ENCODE measurements around the gene ERLEC1. TPM values are rescaled to one million over a fixed set of nuclear protein-coding genes. Genes with fewer than 3 reads are reported as not detected.
"Not testable (repeated sequence)": the region's sequence is repeated elsewhere in the genome, so short reads cannot be mapped to it uniquely, and the experiment has no call there.

The ERLEC1 gene
- total RNA-seq, 2 experiments from 2014 or later: 22.2 to 22.8 TPM

GRCh38 chr2:53793261-53793660, 6.4 kb downstream of the ERLEC1 start:
- POLR2A ChIA-PET: no interaction called here
- DNase-seq (no peak), ATAC-seq (ENCODE audit: low read depth) (no peak)
- Mint-ChIP-seq H3K4me3 (no peak overlapping the region), H3K4me1 (peaks cover 6% of the 10 kb centered on the region), H3K27ac (no peak overlapping the region), H3K9me3 (no peaks in the 10 kb centered on the region), H3K36me3 (peaks cover 4% of the 10 kb centered on the region), H3K27me3 (no peaks in the 10 kb centered on the region)

- POLR2A ChIA-PET: no interaction called here
- peaks cover 5% of the 10 kb centered on the region for H3K4me1 Mint-ChIP-seq
- no peak for ATAC-seq (ENCODE audit: low read depth)
- peaks cover 5% of the 10 kb centered on the region for H3K36me3 Mint-ChIP-seq
- H3K4me3 Mint-ChIP-seq: no peak overlapping the region
- no peaks in the 10 kb centered on the region for H3K9me3 Mint-ChIP-seq
- H3K27me3 Mint-ChIP-seq: no peaks in the 10 kb centered on the region
- no peak for DNase-seq
- H3K27ac Mint-ChIP-seq: no peak overlapping the region
These were observed 7.0 kb downstream of the ERLEC1 start for GRCh38 chr2:53793821-53794220.

- no peak for ATAC-seq (ENCODE audit: low read depth)
- Mint-ChIP-seq H3K36me3 (peaks cover 14% of the 10 kb centered on the region), H3K27ac (no peak overlapping the region), H3K27me3 (no peaks in the 10 kb centered on the region), H3K4me1 (peaks cover 10% of the 10 kb centered on the region), H3K9me3 (no peaks in the 10 kb centered on the region), H3K4me3 (no peak overlapping the region)
- DNase-seq: no peak
- POLR2A ChIA-PET: no interaction called here
These were observed 14.7 kb downstream of the ERLEC1 start for GRCh38 chr2:53801547-53801946.

GRCh38 chr2:53802617-53803151, 15.8 kb downstream of the ERLEC1 start:
- no peaks in the 10 kb centered on the region for H3K27me3 Mint-ChIP-seq
- H3K27ac Mint-ChIP-seq: no peak overlapping the region
- POLR2A ChIA-PET: no interaction called here
- no peaks in the 10 kb centered on the region for H3K9me3 Mint-ChIP-seq
- H3K4me3 Mint-ChIP-seq: no peak overlapping the region
- ATAC-seq (ENCODE audit: low read depth): no peak
- H3K4me1 Mint-ChIP-seq: peaks cover 10% of the 10 kb centered on the region
- H3K36me3 Mint-ChIP-seq: peaks cover 15% of the 10 kb centered on the region
- no peak for DNase-seq

- Mint-ChIP-seq H3K9me3 (no peaks in the 10 kb centered on the region), H3K27me3 (no peaks in the 10 kb centered on the region), H3K27ac (no peak overlapping the region), H3K4me3 (no peak overlapping the region), H3K36me3 (peaks cover 22% of the 10 kb centered on the region), H3K4me1 (no peaks in the 10 kb centered on the region)
- DNase-seq (no peak), ATAC-seq (ENCODE audit: low read depth) (no peak)
- POLR2A ChIA-PET: no interaction called here
These were observed 24.8 kb downstream of the ERLEC1 start for GRCh38 chr2:53811601-53812000.

- H3K27me3 Mint-ChIP-seq: no peaks in the 10 kb centered on the region
- no peak for ATAC-seq (ENCODE audit: low read depth)
These were observed 26.3 kb downstream of the ERLEC1 start for GRCh38 chr2:53813151-53813550.

GRCh38 chr2:53818854-53819435, 32.1 kb downstream of the ERLEC1 start:
- POLR2A ChIA-PET: no interaction called here
- ATAC-seq (ENCODE audit: low read depth) (no peak), DNase-seq (no peak)
- H3K4me3 Mint-ChIP-seq: no peak overlapping the region
- H3K9me3 Mint-ChIP-seq: no peaks in the 10 kb centered on the region
- peaks cover 13% of the 10 kb centered on the region for H3K36me3 Mint-ChIP-seq
- H3K4me1 Mint-ChIP-seq: no peaks in the 10 kb centered on the region
- H3K27me3 Mint-ChIP-seq: no peaks in the 10 kb centered on the region
- no peak overlapping the region for H3K27ac Mint-ChIP-seq

More at GRCh38 chr2:53813151-53813550, 26.3 kb downstream of the ERLEC1 start:
- Mint-ChIP-seq H3K4me1 (no peaks in the 10 kb centered on the region), H3K27ac (no peak overlapping the region), H3K36me3 (peaks cover 25% of the 10 kb centered on the region), H3K9me3 (no peaks in the 10 kb centered on the region), H3K4me3 (no peak overlapping the region)
- POLR2A ChIA-PET: no interaction called here
- DNase-seq: no peak

GRCh38 chr2:53819634-53820033, 32.8 kb downstream of the ERLEC1 start:
- POLR2A ChIA-PET: no interaction called here
- H3K4me1 Mint-ChIP-seq: no peaks in the 10 kb centered on the region
- H3K9me3 Mint-ChIP-seq: no peaks in the 10 kb centered on the region
- no peak overlapping the region for H3K4me3 Mint-ChIP-seq
- H3K27me3 Mint-ChIP-seq: no peaks in the 10 kb centered on the region
- peaks cover 13% of the 10 kb centered on the region for H3K36me3 Mint-ChIP-seq
- DNase-seq (no peak), ATAC-seq (ENCODE audit: low read depth) (no peak)
- no peak overlapping the region for H3K27ac Mint-ChIP-seq

GRCh38 chr2:53820048-53820447, 33.2 kb downstream of the ERLEC1 start:
- H3K4me3 Mint-ChIP-seq: no peak overlapping the region
- peaks cover 13% of the 10 kb centered on the region for H3K36me3 Mint-ChIP-seq
- DNase-seq (no peak), ATAC-seq (ENCODE audit: low read depth) (no peak)
- no peak overlapping the region for H3K27ac Mint-ChIP-seq
- no peaks in the 10 kb centered on the region for H3K4me1 Mint-ChIP-seq
- H3K27me3 Mint-ChIP-seq: no peaks in the 10 kb centered on the region
- H3K9me3 Mint-ChIP-seq: no peaks in the 10 kb centered on the region
- POLR2A ChIA-PET: no interaction called here

GRCh38 chr2:53820711-53821110, 33.9 kb downstream of the ERLEC1 start:
- Mint-ChIP-seq H3K4me1 (no peaks in the 10 kb centered on the region), H3K9me3 (no peaks in the 10 kb centered on the region), H3K27ac (no peak overlapping the region), H3K4me3 (no peak overlapping the region), H3K36me3 (peaks cover 6% of the 10 kb centered on the region), H3K27me3 (no peaks in the 10 kb centered on the region)
- POLR2A ChIA-PET: no interaction called here
- DNase-seq (no peak), ATAC-seq (ENCODE audit: low read depth) (no peak)

- Mint-ChIP-seq H3K4me3 (no peak overlapping the region), H3K27me3 (no peaks in the 10 kb centered on the region), H3K36me3 (peaks cover 3% of the 10 kb centered on the region), H3K9me3 (no peaks in the 10 kb centered on the region), H3K27ac (no peak overlapping the region), H3K4me1 (no peaks in the 10 kb centered on the region)
- ATAC-seq (ENCODE audit: low read depth) (no peak), DNase-seq (no peak)
- POLR2A ChIA-PET: no interaction called here
These were observed 35.0 kb downstream of the ERLEC1 start for GRCh38 chr2:53821810-53822209.

GRCh38 chr2:53823639-53824038, 36.8 kb downstream of the ERLEC1 start:
- DNase-seq, POLR2A ChIA-PET, H3K9me3 Mint-ChIP-seq: not testable (repeated sequence)

GRCh38 chr2:53826030-53826410, 39.2 kb downstream of the ERLEC1 start:
- ATAC-seq (ENCODE audit: low read depth) (no peak), DNase-seq (no peak)
- H3K36me3 Mint-ChIP-seq: peaks cover 1% of the 10 kb centered on the region
- H3K9me3 Mint-ChIP-seq: no peaks in the 10 kb centered on the region
- POLR2A ChIA-PET: no interaction called here
- no peaks in the 10 kb centered on the region for H3K27me3 Mint-ChIP-seq
- H3K4me1 Mint-ChIP-seq: no peaks in the 10 kb centered on the region
- H3K4me3 Mint-ChIP-seq: no peak overlapping the region
- no peak overlapping the region for H3K27ac Mint-ChIP-seq

More at GRCh38 chr2:53823639-53824038, 36.8 kb downstream of the ERLEC1 start:
- not testable (repeated sequence) for H3K27ac Mint-ChIP-seq; ATAC-seq (ENCODE audit: low read depth); H3K27me3 Mint-ChIP-seq; H3K4me1 Mint-ChIP-seq; H3K36me3 Mint-ChIP-seq; H3K4me3 Mint-ChIP-seq

GRCh38 chr2:53826587-53827397, 39.9 kb downstream of the ERLEC1 start:
- H3K4me3 Mint-ChIP-seq: no peak overlapping the region
- ATAC-seq (ENCODE audit: low read depth) (no peak), DNase-seq (no peak)
- H3K27me3 Mint-ChIP-seq: no peaks in the 10 kb centered on the region
- peaks cover 1% of the 10 kb centered on the region for H3K36me3 Mint-ChIP-seq
- H3K27ac Mint-ChIP-seq: no peak overlapping the region
- POLR2A ChIA-PET: no interaction called here
- no peaks in the 10 kb centered on the region for H3K9me3 Mint-ChIP-seq
- no peaks in the 10 kb centered on the region for H3K4me1 Mint-ChIP-seq
